Panc1 (cell line): Measurements from ENCODE around the gene ADAT3. TPM values are rescaled to one million over a fixed set of nuclear protein-coding genes. Genes with fewer than 3 reads are reported as not detected.

Source experiments
- total RNA-seq: library from RNA; stranded (reverse); gene quantifications from one replicate; pipeline ENCODE4 v1.2.1, GENCODE V29; 2021; ENCODE audit not compliant: unreplicated experiment

ADAT3 gene
- total RNA-seq, 1 experiment from 2014 or later, result 8.9 TPM

Other genes with a start within 250 kb of the ADAT3 start
- 16.5 TPM for gene ONECUT3, start 151.9 kb upstream of the ADAT3 start, total RNA-seq
- 67.7 TPM for gene ATP8B3, start 93.1 kb upstream of the ADAT3 start, total RNA-seq
- gene REXO1, start 56.9 kb upstream of the ADAT3 start, total RNA-seq, result 52.1 TPM
- 79.3 TPM for gene KLF16, start 41.8 kb upstream of the ADAT3 start, total RNA-seq
- gene ABHD17A, start 19.9 kb upstream of the ADAT3 start, total RNA-seq, result 57.1 TPM
- 98.4 TPM for gene SCAMP4, start within 50 bp of the ADAT3 start, total RNA-seq
- gene CSNK1G2, start 35.8 kb downstream of the ADAT3 start, total RNA-seq, result 65.8 TPM
- gene BTBD2, start 110.3 kb downstream of the ADAT3 start, total RNA-seq, result 59.6 TPM
- gene MKNK2, start 145.8 kb downstream of the ADAT3 start, total RNA-seq, result 240 TPM
- gene MOB3A, start 190.9 kb downstream of the ADAT3 start, total RNA-seq, result 36.3 TPM
- gene IZUMO4, start 191.5 kb downstream of the ADAT3 start, total RNA-seq, result 5.4 TPM
- gene AP3D1, start 246.2 kb downstream of the ADAT3 start, total RNA-seq, result 167 TPM